DMS153 (cell line): ENCODE measurements around the gene MTIF3.

Experiments used
- DNase-seq: peaks from one replicate; lab custom pipeline; 2025; lab: John Stamatoyannopoulos, UW

Gene MTIF3

DNA sequence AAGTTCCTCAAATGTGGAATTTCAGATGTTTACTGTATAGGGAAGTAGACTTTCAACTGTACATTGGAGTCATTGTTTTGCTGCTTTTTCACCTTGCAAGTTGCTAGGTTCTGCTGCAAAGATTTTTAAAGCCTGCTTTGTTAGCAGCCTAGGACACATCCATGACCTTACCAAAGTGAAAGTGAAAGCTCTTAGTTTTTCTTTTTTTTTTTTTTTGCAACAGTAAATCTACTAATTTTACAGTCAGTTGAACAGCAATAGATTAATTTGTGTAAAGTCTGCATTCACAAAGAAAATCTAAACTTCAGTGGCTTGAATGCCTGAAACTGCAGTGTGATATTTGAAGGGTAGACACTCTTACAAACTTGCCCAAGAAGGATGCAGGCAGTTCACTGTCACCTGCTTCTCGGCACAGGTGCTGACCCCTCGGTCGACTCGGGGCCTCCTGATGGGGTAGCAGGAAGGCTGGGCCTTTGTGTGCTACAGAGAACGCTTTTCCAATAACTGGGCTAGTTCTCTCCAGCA lies 5.0 kb upstream of the MTIF3 start:
- DNase-seq = no peak

DNA sequence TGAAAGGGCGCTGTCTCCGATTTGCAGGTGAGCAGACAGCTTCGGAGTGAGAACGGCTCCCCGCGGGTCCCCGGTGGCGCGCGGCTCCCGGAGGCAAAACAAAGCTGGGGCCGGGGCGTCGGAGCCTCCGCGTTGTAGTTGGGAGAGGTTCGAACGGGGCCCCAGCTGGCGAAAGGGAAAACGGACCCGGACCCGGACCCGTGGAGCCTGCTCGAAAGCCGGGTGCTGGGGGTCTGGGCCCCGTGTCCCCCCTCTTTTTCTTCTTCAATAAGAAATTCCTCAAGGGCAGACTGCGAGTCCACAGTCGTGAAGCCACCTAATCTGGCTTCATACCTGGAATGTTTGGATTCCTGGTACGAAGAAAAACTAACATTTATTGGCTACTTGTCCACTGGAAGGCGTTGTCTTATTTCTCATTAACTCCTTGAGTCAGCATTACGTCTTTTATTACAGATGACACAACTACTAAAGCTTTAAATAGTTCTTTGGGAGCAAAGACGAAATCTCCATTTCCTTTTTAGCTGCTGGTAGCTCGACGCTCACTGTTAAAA lies 632 bp upstream of the MTIF3 start:
- no peak for DNase-seq

DNA sequence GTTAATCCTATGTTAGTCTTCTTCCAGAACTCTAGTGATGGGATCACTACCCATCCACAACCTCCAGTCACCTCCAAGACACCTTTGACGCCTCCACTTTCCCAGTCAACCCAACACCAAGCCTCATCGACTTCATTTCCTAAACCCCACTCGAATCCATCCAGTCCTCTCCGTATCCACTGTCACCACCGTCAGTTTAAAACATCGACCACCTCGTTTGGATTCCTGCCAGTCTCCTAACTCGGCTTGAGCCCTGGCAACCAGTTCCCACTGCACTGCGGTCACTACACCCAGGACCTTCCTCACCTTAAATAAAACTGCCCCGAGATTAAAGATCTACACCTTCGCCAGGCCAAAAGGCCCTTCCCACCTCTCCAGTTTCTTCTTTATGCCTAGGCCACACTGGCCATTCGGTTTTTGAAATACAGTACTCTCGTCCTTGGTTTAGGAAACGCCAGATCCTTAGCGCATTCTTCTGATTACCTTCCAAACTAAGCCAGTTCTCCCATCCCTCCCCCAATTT lies 1.2 kb downstream of the MTIF3 start:
- DNase-seq = no peak

DNA sequence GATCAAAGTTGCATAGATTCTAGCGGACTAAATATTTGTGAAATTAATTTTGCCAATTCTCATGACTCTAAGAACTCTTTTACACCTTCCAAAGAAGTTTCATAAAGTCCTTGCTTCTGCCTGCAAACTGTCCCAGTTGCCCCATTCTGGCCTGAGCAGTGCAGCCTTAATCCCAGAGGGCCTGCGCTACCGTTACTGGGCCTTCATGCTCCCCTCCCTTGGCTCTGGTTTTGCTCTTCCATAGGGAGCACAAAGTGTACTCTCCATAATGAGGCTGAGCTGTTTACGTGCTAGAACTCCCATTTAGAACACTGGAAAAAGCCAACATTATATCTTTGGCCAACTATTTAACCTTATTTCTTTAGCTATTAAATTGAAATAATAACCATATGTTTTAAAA lies 2.1 kb downstream of the MTIF3 start:
- no peak for DNase-seq

DNA sequence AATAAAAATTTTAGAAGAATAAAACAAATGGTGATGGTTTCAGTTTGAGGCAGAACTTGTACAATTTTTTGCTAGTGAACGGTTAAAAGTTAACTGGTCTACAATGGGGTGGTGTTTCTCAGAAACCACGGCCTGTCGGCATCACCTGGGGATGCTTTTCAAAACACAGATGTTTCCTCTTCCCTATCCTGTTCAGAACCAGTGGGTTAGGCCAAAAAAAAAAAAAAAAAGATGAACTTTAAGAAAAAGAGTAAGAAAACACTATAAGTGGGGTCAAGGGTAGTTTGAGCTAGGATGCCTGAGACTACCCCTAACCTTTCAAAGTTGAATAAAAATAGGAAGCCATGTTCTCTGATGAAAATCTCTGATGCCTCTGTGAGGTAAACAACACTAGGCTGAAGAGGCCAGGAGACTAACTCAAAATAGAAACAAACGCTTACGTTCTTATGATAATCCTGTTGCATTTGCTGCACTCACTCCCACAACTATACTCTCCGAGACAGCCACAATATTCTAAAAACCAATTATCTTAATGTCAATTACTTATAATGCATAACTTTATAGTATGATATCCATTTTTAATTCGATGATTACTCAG lies 3.3 kb downstream of the MTIF3 start:
- DNase-seq = no peak

DNA sequence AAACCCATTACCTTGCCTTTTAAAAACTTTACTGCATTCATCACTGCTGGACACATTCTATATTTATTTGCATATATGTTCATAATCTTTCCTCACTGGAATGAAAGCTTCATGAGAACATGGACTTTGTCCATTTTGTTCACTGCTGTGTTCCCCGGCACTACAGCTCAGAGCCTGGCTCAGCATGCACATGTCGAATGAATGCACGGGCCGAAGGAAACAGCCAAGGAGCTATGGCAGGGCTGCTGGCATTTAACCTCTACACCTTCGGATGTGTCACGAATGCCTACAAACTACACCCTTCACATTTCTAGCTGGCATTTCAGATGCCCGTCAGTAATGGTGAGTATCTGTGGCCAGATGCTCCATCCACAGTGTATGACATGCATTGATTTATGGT lies 7.6 kb downstream of the MTIF3 start:
- no peak for DNase-seq

DNA sequence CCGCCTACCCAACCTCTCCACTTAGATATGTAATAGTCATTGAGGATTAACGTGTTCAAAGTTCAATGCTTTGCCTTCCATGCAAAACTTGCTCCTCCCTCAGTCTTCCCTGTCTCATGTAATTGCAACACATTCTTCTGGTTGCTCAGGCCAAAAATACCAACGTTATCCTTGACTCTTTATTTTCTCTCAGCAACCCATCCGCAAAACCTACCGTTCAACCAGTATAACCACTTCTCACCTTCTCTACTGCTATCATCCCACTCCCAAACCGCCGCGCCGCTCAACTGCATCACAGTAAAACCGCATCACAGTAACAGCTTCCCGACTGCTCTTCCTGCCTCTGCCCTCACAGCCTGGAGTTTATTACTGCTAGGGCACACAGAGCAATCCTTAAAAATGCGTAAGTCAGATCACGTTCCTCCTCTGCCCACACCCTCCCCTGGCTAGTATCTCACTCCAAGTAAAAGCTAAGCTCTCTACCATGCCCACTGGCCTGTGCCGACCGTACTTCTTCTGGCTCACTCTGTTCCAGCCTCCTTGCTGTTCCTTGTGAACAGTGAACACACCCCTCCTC lies 8.2 kb downstream of the MTIF3 start:
- no peak for DNase-seq

DNA sequence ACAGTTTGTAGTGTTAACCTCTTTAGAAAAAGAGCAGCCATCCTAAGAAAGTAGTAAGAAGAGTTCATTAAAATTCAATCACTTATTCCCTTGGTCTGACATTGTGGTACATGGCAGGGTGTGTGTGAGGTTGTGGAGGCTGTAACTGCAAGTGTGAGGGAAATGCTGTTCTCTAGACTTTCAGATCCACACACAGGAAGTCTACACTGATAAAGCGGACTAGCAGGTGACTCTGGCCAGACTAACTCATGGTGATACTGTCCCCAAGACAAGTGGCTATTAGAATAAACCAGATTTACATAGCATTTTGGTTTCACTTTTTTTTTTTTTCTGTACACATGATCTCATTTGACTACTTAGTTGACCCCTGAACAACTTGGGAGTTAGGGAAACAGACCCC lies 10.0 kb downstream of the MTIF3 start:
- no peak for DNase-seq

DNA sequence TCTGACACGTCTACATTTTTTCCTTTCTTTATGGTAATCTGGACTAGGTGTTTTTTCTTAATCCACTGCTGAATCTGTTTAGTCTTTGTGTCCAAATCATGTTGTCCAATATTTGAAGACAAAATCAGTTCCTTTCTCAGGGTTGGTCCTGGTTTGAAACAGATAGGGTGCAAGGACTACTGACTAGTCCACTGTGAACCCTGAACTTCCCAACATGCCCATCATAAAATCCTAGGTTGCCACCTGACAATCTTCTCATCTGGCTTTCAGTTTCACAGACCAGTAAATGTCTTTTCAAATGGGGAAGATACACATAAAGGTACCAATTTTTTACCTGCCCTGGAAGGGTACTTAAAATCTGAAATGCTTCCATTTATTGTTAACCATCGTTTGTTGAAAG lies 13.2 kb downstream of the MTIF3 start:
- no peak for DNase-seq

DNA sequence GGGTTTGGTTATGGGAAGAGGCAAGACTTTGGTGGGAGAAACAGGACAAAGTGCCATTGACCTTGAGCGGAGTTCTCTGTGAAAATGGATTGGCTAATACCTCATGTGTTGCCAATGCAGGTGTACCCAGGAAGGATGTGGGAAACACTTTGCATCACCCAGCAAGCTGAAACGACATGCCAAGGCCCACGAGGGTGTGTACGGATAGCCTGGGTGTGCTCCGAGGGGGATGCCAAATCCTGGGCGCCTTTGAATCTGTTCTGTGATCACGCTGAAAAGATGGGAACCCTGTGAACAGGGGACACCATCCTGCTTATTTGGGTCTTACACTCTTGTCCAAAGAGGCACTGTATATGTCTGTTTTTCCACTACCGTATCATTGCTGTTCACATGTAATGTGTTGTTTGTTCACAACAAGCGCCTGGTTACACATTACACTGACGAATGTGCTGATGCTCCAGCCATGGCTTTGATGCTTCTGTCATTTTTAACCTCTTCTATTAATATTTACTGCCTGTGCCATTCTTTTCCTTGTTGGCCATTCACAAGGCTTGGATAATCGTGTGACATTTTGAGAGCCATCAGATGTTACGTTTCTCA lies 17.7 kb downstream of the MTIF3 start:
- DNase-seq = no peak

DNA sequence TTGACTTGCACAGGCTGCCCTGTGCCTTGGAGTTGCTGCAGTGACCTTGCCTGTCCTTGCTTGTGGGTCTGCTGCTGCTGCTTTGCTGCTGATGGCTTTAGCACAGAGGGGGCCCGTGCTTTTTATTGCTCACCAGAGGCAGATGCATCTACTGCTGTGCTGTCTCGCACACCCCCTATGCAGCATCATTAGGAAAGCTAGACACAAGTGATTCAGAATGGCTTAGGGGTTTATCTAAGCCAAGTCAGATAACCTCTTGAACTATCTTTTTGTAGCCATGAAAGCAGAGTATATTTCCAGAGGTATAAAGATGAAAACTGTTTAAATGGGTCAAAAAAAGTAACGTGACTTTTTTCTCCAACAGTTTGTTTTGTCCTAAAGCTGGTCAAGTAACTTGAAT lies 18.2 kb downstream of the MTIF3 start:
- no peak for DNase-seq

DNA sequence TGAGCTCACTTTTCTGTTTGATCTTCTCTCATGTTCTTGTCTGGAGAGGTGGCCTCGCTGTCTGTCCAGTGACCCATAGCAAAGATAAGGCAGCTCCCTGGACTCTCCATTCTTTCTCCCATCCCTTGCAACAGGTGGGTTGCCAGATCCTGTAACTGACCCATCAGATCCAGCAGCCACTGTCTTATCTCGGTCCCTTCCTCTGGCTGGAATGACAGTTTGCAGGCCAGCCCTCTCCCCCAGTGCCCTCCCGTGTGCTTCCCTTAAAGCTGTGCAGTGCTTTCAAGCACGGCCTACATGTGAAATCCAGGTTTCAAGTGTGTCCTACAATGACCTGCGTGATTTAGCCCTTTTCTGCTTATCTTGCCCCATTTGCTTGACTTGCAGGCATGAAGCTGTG lies 22.2 kb downstream of the MTIF3 start:
- no peak for DNase-seq

DNA sequence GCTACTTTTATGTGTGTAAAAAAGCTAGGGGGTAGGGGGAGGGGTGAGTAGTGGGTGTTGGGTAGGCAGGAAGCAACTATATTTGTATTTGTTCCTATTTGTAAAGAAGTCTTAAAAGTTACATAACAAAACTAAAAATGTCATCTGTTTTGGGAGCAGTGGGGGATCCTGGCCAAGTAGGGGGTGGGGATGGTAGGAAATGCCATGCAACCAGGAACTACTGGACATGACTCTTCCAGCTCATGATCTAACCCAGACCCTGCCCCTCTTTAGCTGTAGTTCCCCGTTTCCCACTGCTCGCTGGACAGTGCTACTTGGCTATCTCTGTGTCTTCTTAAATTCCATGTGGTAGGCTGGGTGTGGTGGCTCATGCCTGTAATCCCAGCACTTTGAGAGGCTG lies 22.7 kb downstream of the MTIF3 start:
- DNase-seq = no peak

DNA sequence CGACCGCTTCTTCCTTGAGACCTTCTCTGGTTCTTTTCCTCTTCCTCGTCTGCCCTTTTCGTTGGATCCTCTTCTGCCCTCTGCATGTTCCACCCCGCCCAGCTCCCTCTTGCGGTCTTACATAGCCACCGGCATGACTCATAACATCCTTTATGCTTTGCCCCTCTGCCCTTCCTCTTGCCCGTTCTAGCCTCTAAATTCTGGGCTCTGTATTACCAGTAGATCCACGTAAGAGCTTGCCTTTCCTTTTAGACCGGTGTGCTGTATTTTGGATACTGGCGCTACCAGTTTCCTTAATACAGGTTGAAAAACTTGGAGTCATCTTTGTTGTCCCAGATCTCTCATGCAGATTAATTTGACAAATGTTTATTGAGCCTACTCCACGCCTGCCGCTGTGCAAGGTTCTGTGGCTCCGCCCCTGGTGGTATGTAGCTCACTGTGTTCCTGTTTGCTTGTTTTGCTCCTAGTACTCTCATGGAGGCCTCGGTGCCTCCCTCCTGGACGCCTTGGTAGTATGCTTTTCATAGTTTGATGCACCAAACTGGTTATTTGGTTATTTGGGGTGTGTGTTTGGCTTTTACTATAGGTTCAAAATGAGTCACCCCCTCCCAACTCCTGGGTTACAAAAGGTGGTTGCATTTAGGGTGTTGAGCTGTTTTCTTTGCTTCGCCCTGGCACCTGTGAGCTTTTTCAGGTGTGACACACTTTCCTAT lies 24.3 kb downstream of the MTIF3 start:
- DNase-seq = peak; percentile 67

DNA sequence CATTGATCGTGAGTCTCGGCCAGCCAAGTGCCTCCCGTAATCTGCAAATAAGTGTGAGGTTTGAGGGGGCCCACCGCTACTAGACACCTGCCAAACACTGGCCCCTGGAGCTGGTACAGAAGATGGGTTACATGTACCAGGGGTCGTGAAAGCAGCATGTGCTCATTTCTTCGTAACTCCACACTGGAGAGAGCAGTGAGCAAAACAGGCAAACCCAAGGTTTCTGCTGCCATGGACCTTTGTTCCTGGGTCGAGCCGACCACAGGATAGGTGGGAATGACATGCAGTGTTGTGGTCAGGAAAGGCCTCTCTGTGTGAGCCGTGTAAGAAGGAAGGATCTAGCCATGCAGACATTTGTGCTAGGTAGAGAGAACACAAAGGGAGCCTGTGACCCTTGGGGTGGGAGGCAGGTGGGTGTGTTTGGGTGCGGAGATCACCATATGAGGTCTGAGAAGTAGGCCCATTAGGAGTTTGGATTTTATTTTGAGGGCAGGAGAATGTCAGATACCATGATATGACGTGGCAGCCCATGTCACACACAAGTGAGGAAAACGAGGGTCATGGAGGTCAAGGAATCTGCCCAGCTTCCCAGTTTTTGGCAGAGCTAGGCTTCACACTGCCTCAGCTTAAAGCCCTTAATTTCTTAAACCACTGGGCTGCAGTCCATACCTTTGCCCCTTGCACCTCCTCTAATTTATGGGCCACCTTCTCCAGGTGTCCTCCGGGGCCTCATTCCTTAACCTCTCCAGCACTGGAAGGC lies 25.0 kb downstream of the MTIF3 start:
- no peak for DNase-seq

DNA sequence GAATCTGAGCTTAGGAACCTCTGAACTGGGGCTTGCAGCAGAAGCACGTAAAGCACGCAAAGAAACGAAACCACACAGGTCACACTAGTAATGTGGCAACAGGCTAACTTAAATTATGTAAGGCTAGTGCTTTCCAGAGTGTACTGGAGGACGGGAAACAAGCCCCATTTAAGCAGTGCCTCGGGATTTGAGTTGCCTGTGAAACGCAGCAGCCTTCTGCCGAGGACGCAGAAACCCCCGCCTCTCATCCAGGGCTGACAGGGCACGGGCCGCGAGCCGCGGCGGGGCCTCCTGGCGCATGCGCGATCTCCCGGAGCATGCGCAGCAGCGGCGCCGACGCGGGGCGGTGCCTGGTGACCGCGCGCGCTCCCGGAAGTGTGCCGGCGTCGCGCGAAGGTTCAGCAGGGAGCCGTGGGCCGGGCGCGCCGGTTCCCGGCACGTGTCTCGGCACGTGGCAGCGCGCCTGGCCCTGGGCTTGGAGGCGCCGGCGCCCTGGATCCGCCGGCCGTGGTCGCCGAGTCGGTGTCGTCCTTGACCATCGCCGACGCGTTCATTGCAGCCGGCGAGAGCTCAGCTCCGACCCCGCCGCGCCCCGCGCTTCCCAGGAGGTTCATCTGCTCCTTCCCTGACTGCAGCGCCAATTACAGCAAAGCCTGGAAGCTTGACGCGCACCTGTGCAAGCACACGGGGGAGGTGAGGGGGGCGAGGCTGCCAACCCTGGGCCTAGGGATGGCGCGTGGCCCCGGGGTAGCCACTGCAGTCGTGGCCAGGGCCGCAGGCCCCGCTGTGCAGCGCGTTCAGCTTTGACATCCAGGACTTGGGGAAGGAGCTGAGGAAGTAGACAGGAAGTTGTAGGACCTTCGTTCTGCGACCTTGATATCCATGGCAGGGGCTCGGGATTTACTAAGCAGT lies 25.9 kb downstream of the MTIF3 start, which contains the start of gene GTF3A:
Gene GTF3A, plus strand, starts transcription at position 374 of the 912 bp plus-strand sequence.
- peak; percentile 76 for DNase-seq

DNA sequence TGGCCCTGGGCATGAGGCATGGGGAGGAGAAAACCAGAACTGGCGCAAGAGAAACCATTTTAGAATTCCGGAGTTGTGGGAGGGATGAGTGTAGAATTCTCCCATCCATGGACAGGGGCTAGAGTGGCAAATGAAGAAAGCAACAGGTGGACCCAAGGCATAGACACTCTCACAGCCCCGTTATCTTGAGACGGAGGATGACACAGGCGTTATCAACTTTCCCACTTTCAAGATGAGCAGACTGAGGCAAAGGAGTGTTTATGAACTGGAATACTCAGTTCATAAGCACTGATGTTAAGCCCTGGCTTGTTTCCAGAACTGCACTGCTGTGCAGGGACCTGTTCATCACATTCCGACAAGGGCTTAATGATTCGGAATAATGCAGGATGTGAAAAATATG lies 27.0 kb downstream of the MTIF3 start:
- DNase-seq = no peak

DNA sequence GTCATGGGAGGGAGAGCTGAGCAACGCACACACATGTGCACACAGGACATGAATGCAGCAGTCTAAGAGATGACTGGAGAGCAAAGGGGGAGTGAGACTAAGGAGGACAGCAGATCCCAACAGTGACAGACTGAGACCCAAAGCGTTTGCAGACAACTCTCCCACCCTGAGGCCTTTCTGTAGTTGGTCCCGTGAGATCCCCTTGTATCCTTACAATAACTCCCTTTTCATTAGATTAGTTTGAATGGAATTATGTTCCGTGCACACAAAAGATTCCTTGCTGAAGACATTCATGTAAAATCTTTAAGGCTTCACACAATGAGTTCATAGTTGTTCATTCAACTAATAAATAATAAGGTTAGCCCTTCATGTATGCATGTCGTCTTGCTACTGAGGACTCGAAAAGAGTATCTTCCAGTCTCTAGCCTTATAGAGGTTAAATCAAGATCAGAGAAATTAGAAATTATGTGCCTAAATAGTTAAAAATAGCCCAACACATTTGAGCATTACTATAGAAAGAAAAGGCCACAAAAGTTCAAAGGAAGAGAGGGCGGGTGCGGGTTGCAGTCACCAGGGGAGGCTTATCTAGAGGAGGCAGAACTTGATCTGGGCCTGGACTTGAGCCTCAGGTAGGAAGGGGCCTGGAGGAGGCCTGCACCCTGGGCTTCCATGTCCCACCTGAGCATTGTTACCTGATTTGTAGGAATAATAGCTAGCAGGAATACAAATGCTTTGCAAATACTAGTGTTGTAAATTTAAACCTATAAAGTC lies 29.1 kb downstream of the MTIF3 start:
- DNase-seq = no peak

DNA sequence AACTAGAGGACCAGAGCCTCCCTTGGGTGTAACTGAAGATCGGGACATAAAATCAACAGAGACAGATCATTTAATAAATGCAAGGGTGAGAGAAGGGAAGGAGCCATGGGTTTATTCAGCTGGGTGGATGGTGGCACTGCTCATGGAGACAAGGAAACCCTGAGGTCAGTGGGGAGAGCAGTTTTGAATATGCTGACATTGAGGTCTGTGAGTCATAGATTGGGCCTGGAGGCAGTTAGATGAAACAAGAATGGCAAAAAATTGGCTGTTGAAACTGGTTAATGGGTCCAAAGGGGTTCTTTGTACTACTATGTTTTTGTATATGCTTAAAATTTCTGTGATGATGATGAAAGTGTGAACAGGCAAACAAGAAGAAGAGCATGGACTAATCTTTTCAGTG lies 31.0 kb downstream of the MTIF3 start:
- no peak for DNase-seq

DNA sequence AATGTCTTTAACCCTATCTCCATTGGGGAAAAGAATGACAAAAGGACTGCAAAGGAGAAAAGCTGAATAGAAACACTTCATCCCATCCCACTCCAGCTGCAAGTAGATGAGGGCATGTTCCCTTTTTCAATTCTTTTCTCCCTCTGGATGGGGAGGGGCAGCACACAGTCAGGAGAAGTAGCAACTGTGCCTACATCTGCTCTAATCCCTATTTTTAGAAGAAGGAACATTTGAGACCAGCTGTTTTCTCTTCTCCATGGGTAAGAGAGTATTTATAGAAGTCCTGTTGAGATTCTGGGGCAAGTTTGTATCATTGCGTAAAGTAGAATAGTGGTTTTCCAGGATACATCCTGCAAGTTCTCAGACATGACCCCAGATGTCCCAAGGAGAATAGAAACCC lies 35.2 kb downstream of the MTIF3 start:
- no peak for DNase-seq
